Upper lobe of left lung (tissue), 6 donors: ENCODE measurements around the gene EIF5A2. TPM values are rescaled to one million over a fixed set of nuclear protein-coding genes. Genes with fewer than 3 reads are reported as not detected.

ENCODE experiments used
- ATAC-seq, 2 donors: fragments of 200-7000 bp; cut with Tn5 transposase; one replicate each; pipeline ENCODE4 v1.9.1; 2022; ENCODE audit warnings: mild to moderate bottlenecking in 2 of 2, moderate library complexity in 2 of 2; ENCODE audit not compliant: low FRiP score in 2 of 2
- DNase-seq, 2 donors: peaks; one replicate each; pipeline ENCODE4 v3.0.0-alpha.2; 2019 to 2020
- H3K27ac ChIP-seq, 4 donors: fragments of 200-600 bp; sonication (generic); one replicate each; pipeline ENCODE4 v1.5.1; 2016 to 2019
- H3K27me3 ChIP-seq, 4 donors: fragments of 200-600 bp; sonication (generic); one replicate each; pipeline ENCODE4 v1.5.1; 2017 to 2019
- H3K36me3 ChIP-seq, 4 donors: fragments of 200-600 bp; sonication (generic); one replicate each; pipeline ENCODE4 v1.5.1; 2016 to 2019
- H3K4me1 ChIP-seq, 4 donors: fragments of 200-600 bp; sonication (generic); one replicate each; pipeline ENCODE4 v1.5.1; 2018 to 2019
- H3K4me3 ChIP-seq, 4 donors: fragments of 200-600 bp; sonication (generic); one replicate each; pipeline ENCODE4 v1.5.1; 2017 to 2019; ENCODE audit warnings: mild to moderate bottlenecking in 2 of 4, moderate library complexity in 1 of 4
- H3K9me3 ChIP-seq, 4 donors: fragments of 200-600 bp; sonication (generic); one replicate each; pipeline ENCODE4 v1.5.1; 2018 to 2019
- CTCF ChIP-seq, 6 experiments: fragments of 450-650 bp in 4 of 6; fragments of 200-600 bp in 2 of 6; sonication (generic) in 2 of 6; IDR thresholded peaks; one replicate each; pipeline ENCODE4 v1.5.1; 2016 to 2019; ENCODE audit warnings: antibody characterized with exemption in 6 of 6
- EP300 ChIP-seq, 4 donors: sonication (generic); formaldehyde crosslinking; IDR thresholded peaks; one replicate each; pipeline ENCODE4 v1.5.1; 2017; ENCODE audit warnings: antibody characterized with exemption in 4 of 4, control low read depth in 2 of 4
- POLR2A ChIP-seq, 4 donors: fragments of 450-650 bp; IDR thresholded peaks; one replicate each; pipeline ENCODE4 v1.5.1; 2016 to 2017; ENCODE audit warnings: antibody characterized with exemption in 4 of 4, mild to moderate bottlenecking in 2 of 4
- POLR2AphosphoS5 ChIP-seq, 2 donors: sonication (generic); formaldehyde crosslinking; IDR thresholded peaks; one replicate each; pipeline ENCODE4 v1.5.1; 2017; ENCODE audit warnings: antibody characterized with exemption in 2 of 2
- WGBS, 2 donors: methylation state at CpG; one replicate each; pipeline ENCODE4 v1.1.5; 2017 to 2018; 5-methylcytosine and 5-hydroxymethylcytosine counted together
- total RNA-seq, 6 donors: library from RNA; depleted of rRNA in 4 of 6; stranded (reverse); fragments of >200 nt in 4 of 6; gene quantifications; one replicate each; pipeline versions ENCODE4 v1.1.0 to v1.2.1, GENCODE V29; 2016 to 2021
- donor health status: DM: no; HTN: no; CAD: no; lungs with moderate emphysema.
- donor health status: DM: no; HTN: yes; CAD: no; lungs with severe emphysema.

The EIF5A2 gene
- 1 to 10 TPM in 4 of 6 donors, not detected in 2; 2.0 to 6.2 (median 2.9) TPM for total RNA-seq

DNA sequence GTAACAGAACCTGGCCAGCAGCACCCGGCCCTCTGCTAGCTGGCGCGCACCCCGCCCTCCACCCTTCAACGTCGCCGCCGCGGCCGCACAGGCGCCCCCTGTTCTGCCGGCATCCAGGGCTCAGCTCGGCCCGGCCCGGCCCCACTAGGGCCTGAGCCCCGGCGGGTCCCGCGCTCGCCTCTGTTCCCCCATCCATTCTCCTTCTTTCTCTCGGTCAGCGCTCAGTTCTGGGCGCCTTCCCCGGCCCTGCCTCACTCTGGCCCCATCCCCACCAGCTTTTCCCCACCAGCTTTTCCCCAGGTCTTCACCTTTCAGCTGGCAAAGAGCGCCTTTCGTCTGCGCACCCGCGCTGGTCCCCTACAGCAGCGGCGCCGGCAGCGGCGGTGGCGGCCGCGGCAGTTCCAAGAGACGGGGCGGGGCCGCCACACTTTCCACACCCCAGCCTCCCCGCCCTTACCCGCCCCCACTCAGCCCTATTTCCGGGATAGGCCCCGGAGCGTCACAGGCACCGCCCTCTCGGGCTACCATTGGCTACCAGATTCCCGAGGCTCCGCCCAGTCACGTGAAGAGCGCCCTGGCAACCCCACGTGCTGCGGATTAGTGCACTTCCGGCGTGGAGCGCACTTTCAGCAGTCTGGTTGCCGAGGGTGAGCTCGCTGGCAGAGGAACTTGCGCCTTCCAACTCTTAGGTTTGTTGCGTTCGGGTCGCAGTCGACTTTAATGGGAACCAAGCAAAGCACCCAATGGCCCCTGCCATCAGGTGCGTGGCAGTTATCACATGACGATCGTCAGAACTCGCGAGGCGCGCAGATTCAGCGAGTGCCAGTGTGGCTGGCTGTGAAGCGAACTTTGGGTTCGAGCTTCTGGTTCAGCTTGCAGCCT lies at the start of gene EIF5A2:
EIF5A2 (minus strand) TSS at position 403 of the 882 bp plus-strand sequence. CDS start 831 bp downstream, outside the sequence.
- DNase-seq = peak; percentile 88 to 93
- ATAC-seq = peak; percentile 93 to 98
- WGBS, 2 donors = 19% methylated on average over 45 to 59 of the region's 73 CpGs
- H3K4me3 ChIP-seq = peak within 1 kb of the TSS; percentile 12 to 66 (median 60)
- TF ChIP-seq CTCF (IDR thresholded peaks at IDR 0.05) = no peak
- TF ChIP-seq POLR2AphosphoS5 (IDR thresholded peaks at IDR 0.05) = peak; percentile 12 to 29
- peak in 1 of 4 donors; percentile 46 for TF ChIP-seq POLR2A (IDR thresholded peaks at IDR 0.05)
- TF ChIP-seq EP300 (IDR thresholded peaks at IDR 0.05) = no peak
- no peaks in the 10 kb centered on the region for H3K36me3 ChIP-seq
- H3K27ac ChIP-seq = peak within 1 kb of the TSS; percentile 25 to 70 (median 50)
- no peaks in the 10 kb centered on the region for H3K27me3 ChIP-seq
- peaks cover 3 to 23% (median 6%) of the 10 kb centered on the region in 4 donors for H3K9me3 ChIP-seq
- peaks cover 8 to 21% (median 9%) of the 10 kb centered on the region in 4 donors for H3K4me1 ChIP-seq

- DNase-seq = no peak
- no peak for TF ChIP-seq POLR2AphosphoS5 (IDR thresholded peaks at IDR 0.05)
- TF ChIP-seq EP300 (IDR thresholded peaks at IDR 0.05) = no peak
- Histone ChIP-seq H3K27ac (no peak overlapping the region), H3K4me1 (no peaks in the 10 kb centered on the region), H3K36me3 (no peaks in the 10 kb centered on the region), H3K27me3 (no peaks in the 10 kb centered on the region), H3K9me3 (no peaks in the 10 kb centered on the region), H3K4me3 (no peak overlapping the region)
- no peak for ATAC-seq
These were observed 48.2 kb upstream of the EIF5A2 start for GRCh38 chr3:170956647-170957046.

DNA sequence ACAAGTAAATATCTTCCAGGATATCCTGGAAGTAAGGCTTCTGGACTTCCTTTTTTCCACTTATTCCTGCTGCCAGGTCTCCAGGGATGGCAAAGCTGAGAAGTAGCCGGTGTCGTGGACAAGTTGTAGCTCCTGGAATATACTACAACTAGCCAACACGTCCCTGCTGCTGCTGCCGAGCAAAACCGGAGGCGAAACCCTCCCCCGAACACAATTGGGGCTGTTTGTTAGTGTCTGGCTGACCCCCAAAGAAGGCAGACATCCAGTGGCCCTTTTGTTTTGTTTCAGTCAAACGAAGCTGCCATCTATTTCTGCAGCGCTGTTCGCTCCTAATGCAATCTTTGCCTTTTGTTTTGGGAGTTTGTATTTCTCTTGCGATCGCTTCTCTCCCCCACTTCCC lies 45.3 kb upstream of the EIF5A2 start:
- no peaks in the 10 kb centered on the region for H3K4me1 ChIP-seq

DNA sequence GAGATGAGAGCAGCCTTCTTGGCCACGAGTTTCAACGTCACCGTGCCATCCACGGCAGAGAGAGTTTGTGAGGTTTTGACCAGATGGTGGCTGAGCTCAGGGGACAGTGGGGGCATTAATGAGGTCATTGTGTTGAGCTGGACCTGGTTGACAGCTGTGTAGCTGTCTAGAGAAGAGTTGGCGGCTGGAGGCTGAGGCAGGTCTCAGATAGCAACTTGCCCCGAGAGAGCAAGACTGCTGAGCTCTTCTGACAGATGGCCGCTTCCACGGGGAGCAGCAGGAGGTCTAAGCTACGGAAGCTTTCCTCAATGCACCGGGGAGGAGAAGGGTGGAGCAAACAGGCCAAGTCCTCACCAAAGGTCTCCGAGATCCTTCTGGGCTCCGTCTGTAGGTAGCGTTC lies 44.8 kb upstream of the EIF5A2 start:
- no peak for ATAC-seq
- DNase-seq = no peak
- no peaks in the 10 kb centered on the region for H3K36me3 ChIP-seq
- TF ChIP-seq CTCF (IDR thresholded peaks at IDR 0.05) (no peak), EP300 (IDR thresholded peaks at IDR 0.05) (no peak), POLR2AphosphoS5 (IDR thresholded peaks at IDR 0.05) (no peak), POLR2A (IDR thresholded peaks at IDR 0.05) (no peak)
- no peaks in the 10 kb centered on the region for H3K4me1 ChIP-seq
- no peak overlapping the region for H3K4me3 ChIP-seq
- no peaks in the 10 kb centered on the region for H3K27me3 ChIP-seq
- 81 to 89% methylated on average over 13 of the region's 13 CpGs for WGBS, 2 donors
- H3K9me3 ChIP-seq = no peaks in the 10 kb centered on the region
- H3K27ac ChIP-seq = no peak overlapping the region

More for the DNA sequence above, 45.3 kb upstream of the EIF5A2 start:
- no peak overlapping the region for H3K4me3 ChIP-seq
- TF ChIP-seq CTCF (IDR thresholded peaks at IDR 0.05) = no peak
- no peak for TF ChIP-seq POLR2AphosphoS5 (IDR thresholded peaks at IDR 0.05)
- no peak for TF ChIP-seq POLR2A (IDR thresholded peaks at IDR 0.05)
- TF ChIP-seq EP300 (IDR thresholded peaks at IDR 0.05) = no peak
- 71 to 77% methylated on average over 12 of the region's 12 CpGs for WGBS, 2 donors
- no peaks in the 10 kb centered on the region for H3K27me3 ChIP-seq
- DNase-seq = no peak
- H3K36me3 ChIP-seq = no peaks in the 10 kb centered on the region
- ATAC-seq = no peak
- H3K9me3 ChIP-seq = no peaks in the 10 kb centered on the region
- no peak overlapping the region for H3K27ac ChIP-seq

DNA sequence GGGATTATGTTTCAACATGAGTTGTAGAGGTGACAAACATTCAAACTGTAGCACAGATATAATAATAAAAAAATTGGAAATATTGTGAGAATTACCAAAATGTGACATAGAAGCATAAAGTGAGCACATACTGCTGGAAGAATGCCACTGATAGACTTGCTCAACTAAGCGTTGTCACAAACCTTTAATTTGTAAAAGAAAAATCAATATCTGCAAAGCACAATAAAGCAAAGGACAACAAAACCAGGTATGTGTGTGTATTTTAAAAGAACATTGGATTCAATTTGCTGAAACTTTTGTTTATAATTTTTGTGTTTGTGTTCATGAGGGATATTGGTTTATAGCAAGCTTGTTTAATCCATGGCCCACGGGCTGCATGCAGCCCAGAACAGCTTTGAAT lies 40.8 kb upstream of the EIF5A2 start:
- H3K4me3 ChIP-seq = no peak overlapping the region

More for the DNA sequence above, 40.8 kb upstream of the EIF5A2 start:
- no peaks in the 10 kb centered on the region for H3K36me3 ChIP-seq
- ATAC-seq (no peak), DNase-seq (no peak)
- TF ChIP-seq CTCF (IDR thresholded peaks at IDR 0.05) (no peak), EP300 (IDR thresholded peaks at IDR 0.05) (no peak), POLR2A (IDR thresholded peaks at IDR 0.05) (no peak), POLR2AphosphoS5 (IDR thresholded peaks at IDR 0.05) (no peak)
- no peaks in the 10 kb centered on the region for H3K9me3 ChIP-seq
- no peaks in the 10 kb centered on the region for H3K27me3 ChIP-seq
- no peak overlapping the region for H3K27ac ChIP-seq
- H3K4me1 ChIP-seq = no peaks in the 10 kb centered on the region
- WGBS, 2 donors = 78 to 93% methylated on average over 2 of the region's 2 CpGs
